HEK293 (cell line): ENCODE results near the gene VWC2L.

Experiments used
- CTCF ChIA-PET: fragments of 350-600 bp; formaldehyde crosslinking; extraction: SDS; loops from one replicate; lab custom pipeline; 2021; ENCODE audit warnings: antibody characterized with exemption; lab: Yijun Ruan, JAX
- POLR2A ChIA-PET: fragments of 300-600 bp; formaldehyde crosslinking; extraction: SDS; loops from one replicate; lab custom pipeline; 2020; ENCODE audit warnings: antibody characterized with exemption, inconsistent platforms; lab: Yijun Ruan, JAX
- H3K27ac ChIP-seq: fragments of 200-500 bp; sonication (Bioruptor generic); 2 replicates; pipeline ENCODE4 v1.5.1; 2014; ENCODE audit warnings: low read depth, low read length, control low read depth, inconsistent platforms; ENCODE audit errors: extremely low read depth
- H3K36me3 ChIP-seq, 2 experiments: fragments of 200-500 bp in 1 of 2; sonication (Bioruptor generic) in 1 of 2; 1 replicate in 1 of 2; 2 replicates in 1 of 2; pipeline ENCODE4 v1.5.1; 2014 to 2017; ENCODE audit warnings: inconsistent platforms in 2 of 2, low read length in 2 of 2; ENCODE audit not compliant: control insufficient read depth in 2 of 2, insufficient read depth in 1 of 2
- H3K4me1 ChIP-seq: fragments of 200-500 bp; sonication (Bioruptor generic); 2 replicates; pipeline ENCODE4 v1.5.1; 2014; ENCODE audit warnings: mild to moderate bottlenecking, low read length, inconsistent platforms; ENCODE audit not compliant: control insufficient read depth, insufficient read depth
- H3K4me3 ChIP-seq: 2 replicates; pipeline ENCODE4 v1.5.1; 2011; ENCODE audit warnings: low read depth, mild to moderate bottlenecking, control low read depth, low read length, moderate library complexity
- H3K9me3 ChIP-seq: fragments of 200-500 bp; sonication (Bioruptor generic); 2 replicates; pipeline ENCODE4 v1.5.1; 2014; ENCODE audit warnings: low read depth, low read length, inconsistent platforms; ENCODE audit not compliant: control insufficient read depth, insufficient read depth
- IKZF3 ChIP-seq: fragments of 450-650 bp; IDR thresholded peaks from 2 replicates; pipeline ENCODE4 v1.5.0; 2018; ENCODE audit warnings: missing biosample characterization, mild to moderate bottlenecking, missing genetic modification characterization, moderate library complexity
- PBX3 ChIP-seq: sonication (generic); formaldehyde crosslinking; IDR thresholded peaks from 2 replicates; pipeline ENCODE4 v1.8.1; 2022; ENCODE audit warnings: mild to moderate bottlenecking, moderate library complexity, missing genetic modification reagents
- REST ChIP-seq: fragments of 450-650 bp; formaldehyde crosslinking; IDR thresholded peaks from 2 replicates; pipeline ENCODE4 v1.5.1; 2016; ENCODE audit warnings: missing biosample characterization, missing genetic modification characterization
- SCRT2 ChIP-seq: fragments of 450-650 bp; formaldehyde crosslinking; IDR thresholded peaks from 2 replicates; pipeline ENCODE4 v1.5.1; 2016; ENCODE audit warnings: missing biosample characterization, missing genetic modification characterization
- ZFHX2 ChIP-seq: fragments of 450-650 bp; formaldehyde crosslinking; conservative IDR thresholded peaks from 2 replicates; pipeline ENCODE4 v1.5.1; 2016; ENCODE audit warnings: missing biosample characterization, missing genetic modification characterization
- ZNF10 ChIP-seq: fragments of 450-650 bp; formaldehyde crosslinking; IDR thresholded peaks from 2 replicates; pipeline ENCODE4 v1.5.1; 2017; ENCODE audit warnings: missing biosample characterization, missing genetic modification characterization
- ZNF157 ChIP-seq: fragments of 450-650 bp; formaldehyde crosslinking; IDR thresholded peaks from 2 replicates; pipeline ENCODE4 v1.5.1; 2016; ENCODE audit warnings: missing biosample characterization, missing genetic modification characterization
- ZNF19 ChIP-seq: fragments of 450-650 bp; formaldehyde crosslinking; IDR thresholded peaks from 2 replicates; pipeline ENCODE4; 2016; ENCODE audit warnings: missing biosample characterization, missing genetic modification characterization, low read depth
- ZNF292 ChIP-seq: fragments of 450-650 bp; formaldehyde crosslinking; IDR thresholded peaks from 2 replicates; pipeline ENCODE4 v1.5.1; 2016; ENCODE audit warnings: low read depth, missing biosample characterization, missing genetic modification characterization, borderline replicate concordance
- ZNF501 ChIP-seq: fragments of 450-650 bp; formaldehyde crosslinking; IDR thresholded peaks from 2 replicates; pipeline ENCODE4 v1.5.1; 2016; ENCODE audit warnings: missing biosample characterization, missing genetic modification characterization
- ZNF629 ChIP-seq: fragments of 450-650 bp; formaldehyde crosslinking; IDR thresholded peaks from 2 replicates; pipeline ENCODE4 v1.5.1; 2017; ENCODE audit warnings: missing biosample characterization, missing genetic modification characterization
- ZNF701 ChIP-seq: fragments of 450-650 bp; formaldehyde crosslinking; IDR thresholded peaks from 2 replicates; pipeline ENCODE4 v1.5.1; 2016; ENCODE audit warnings: missing biosample characterization, missing genetic modification characterization
- ZNF785 ChIP-seq: fragments of 450-650 bp; formaldehyde crosslinking; IDR thresholded peaks from 2 replicates; pipeline ENCODE4 v1.5.1; 2016; ENCODE audit warnings: missing biosample characterization, missing genetic modification characterization
- TF ChIP-seq, protein P1 (sequence below): fragments of 450-650 bp; formaldehyde crosslinking; IDR thresholded peaks from 2 replicates; pipeline ENCODE4 v1.5.1; 2016; ENCODE audit warnings: missing biosample characterization, missing genetic modification characterization

VWC2L gene

GRCh38 chr2:214410918-214411554, at the start of gene VWC2L:
Gene VWC2L, plus strand, starts transcription at chr2:214411054. Its CDS starts 3,140 bp downstream, at chr2:214414194.
- Histone ChIP-seq H3K4me3 (no peak within 1 kb of the TSS), H3K36me3 (no peaks in the 10 kb centered on the region), H3K27ac (no peak within 1 kb of the TSS), H3K9me3 (no peaks in the 10 kb centered on the region), H3K4me1 (no peaks in the 10 kb centered on the region)
- POLR2A ChIA-PET: no interaction called here
- CTCF ChIA-PET: interaction anchor here (0.5 to 1.1 kb wide), 3 partner anchors 17 to 672 kb away, joined by 3 read pairs; no protein-coding TSS in a partner anchor
- TF ChIP-seq PBX3 (CRISPR knock-in tag): 0 out of 2 replicates have a peak, but pooled peaks have one; percentile 41
- TF ChIP-seq ZNF292 (tag by site-specific recombination): no peak
- peak; percentile 97 for TF ChIP-seq REST (tag by site-specific recombination)
- TF ChIP-seq ZFHX2 (tag by site-specific recombination): no peak
- TF ChIP-seq ZNF10: no peak
- TF ChIP-seq ZNF19 (tag by site-specific recombination): no peak
- TF ChIP-seq ZNF629: no peak

DNA sequence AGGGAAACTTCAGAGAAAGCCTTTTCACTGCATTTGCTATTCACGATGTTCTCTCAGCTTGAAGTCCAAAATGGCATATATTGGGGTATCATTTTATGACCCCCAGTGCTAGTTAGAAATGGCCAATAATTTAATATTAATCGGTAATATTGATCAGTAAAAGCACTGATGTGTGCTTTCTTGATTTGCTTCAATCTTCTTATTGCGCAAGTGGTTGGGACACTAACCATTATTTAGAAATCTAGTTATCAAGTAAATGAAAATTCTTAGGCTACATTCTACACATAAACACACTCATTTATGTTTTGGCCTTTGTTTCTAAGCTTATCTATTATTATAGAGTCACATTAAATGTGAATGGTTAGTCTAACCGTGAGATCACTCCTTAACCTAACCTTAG, 49.7 kb upstream of the VWC2L start:
- TF ChIP-seq ZNF701 (tag by site-specific recombination): no peak
- TF ChIP-seq SCRT2 (tag by site-specific recombination): no peak
- no peak for TF ChIP-seq ZNF785 (tag by site-specific recombination)
- TF ChIP-seq ZNF157 (tag by site-specific recombination): no peak
- no peak for TF ChIP-seq ZNF501
- TF ChIP-seq, protein P1, sequence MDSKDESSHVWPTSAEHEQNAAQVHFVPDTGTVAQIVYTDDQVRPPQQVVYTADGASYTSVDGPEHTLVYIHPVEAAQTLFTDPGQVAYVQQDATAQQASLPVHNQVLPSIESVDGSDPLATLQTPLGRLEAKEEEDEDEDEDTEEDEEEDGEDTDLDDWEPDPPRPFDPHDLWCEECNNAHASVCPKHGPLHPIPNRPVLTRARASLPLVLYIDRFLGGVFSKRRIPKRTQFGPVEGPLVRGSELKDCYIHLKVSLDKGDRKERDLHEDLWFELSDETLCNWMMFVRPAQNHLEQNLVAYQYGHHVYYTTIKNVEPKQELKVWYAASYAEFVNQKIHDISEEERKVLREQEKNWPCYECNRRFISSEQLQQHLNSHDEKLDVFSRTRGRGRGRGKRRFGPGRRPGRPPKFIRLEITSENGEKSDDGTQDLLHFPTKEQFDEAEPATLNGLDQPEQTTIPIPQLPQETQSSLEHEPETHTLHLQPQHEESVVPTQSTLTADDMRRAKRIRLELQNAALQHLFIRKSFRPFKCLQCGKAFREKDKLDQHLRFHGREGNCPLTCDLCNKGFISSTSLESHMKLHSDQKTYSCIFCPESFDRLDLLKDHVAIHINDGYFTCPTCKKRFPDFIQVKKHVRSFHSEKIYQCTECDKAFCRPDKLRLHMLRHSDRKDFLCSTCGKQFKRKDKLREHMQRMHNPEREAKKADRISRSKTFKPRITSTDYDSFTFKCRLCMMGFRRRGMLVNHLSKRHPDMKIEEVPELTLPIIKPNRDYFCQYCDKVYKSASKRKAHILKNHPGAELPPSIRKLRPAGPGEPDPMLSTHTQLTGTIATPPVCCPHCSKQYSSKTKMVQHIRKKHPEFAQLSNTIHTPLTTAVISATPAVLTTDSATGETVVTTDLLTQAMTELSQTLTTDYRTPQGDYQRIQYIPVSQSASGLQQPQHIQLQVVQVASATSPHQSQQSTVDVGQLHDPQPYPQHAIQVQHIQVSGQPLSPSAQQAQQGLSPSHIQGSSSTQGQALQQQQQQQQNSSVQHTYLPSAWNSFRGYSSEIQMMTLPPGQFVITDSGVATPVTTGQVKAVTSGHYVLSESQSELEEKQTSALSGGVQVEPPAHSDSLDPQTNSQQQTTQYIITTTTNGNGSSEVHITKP (tag by site-specific recombination): no peak
- TF ChIP-seq IKZF3: no peak
- no peak overlapping the region for H3K4me3 ChIP-seq
- no peaks in the 10 kb centered on the region for H3K4me1 ChIP-seq
- no peaks in the 10 kb centered on the region for H3K36me3 ChIP-seq
- no peak overlapping the region for H3K27ac ChIP-seq
- CTCF ChIA-PET: no interaction called here
- no peaks in the 10 kb centered on the region for H3K9me3 ChIP-seq
- POLR2A ChIA-PET: no interaction called here
